Measurements from ENCODE around the gene SOX9. TPM values are rescaled to one million over a fixed set of nuclear protein-coding genes. Genes with fewer than 3 reads are reported as not detected.

Gene SOX9
- polyA plus RNA-seq, 3 donors, result 19.9 to 20.8 (median 19.9) TPM

- DNase-seq (ENCODE audit: extremely low read depth in 1 of 11, low read depth in 9 of 11, low spot score in 4 of 11), result no peak
These were observed 52.8 kb downstream of the SOX9 start for GRCh38 chr17:72173499-72174116.

GRCh38 chr17:72175263-72175662, 54.4 kb downstream of the SOX9 start:
- DNase-seq (ENCODE audit: extremely low read depth in 1 of 11, low read depth in 9 of 11, low spot score in 4 of 11), result no peak
